C4-2B (cell line): ENCODE data around the gene SLC4A11.
A peak's percentile ranks its signal among the peaks of the same experiment; 100 is the strongest.

Source experiments
- CTCF ChIP-seq: fragments of 450-650 bp; conservative IDR thresholded peaks from 2 replicates; pipeline ENCODE4 v1.5.1; 2017; ENCODE audit warnings: mild to moderate bottlenecking
- ZFX ChIP-seq: fragments of 450-650 bp; IDR thresholded peaks from 2 replicates; pipeline ENCODE4 v1.6.1; 2017

- TF ChIP-seq CTCF = peak; percentile 90
- no peak for TF ChIP-seq ZFX
These were observed 20.5 kb downstream of the SLC4A11 start for GRCh38 chr20:3218307-3218988.
